GM10847 (cell line): ENCODE data around the gene CACNA1C.

Experiments
- POLR2A ChIP-seq: IDR thresholded peaks from 2 replicates; pipeline ENCODE4 v1.6.1; 2011; ENCODE audit not compliant: insufficient read length; ENCODE audit errors: extremely low read depth

The CACNA1C gene

GRCh38 chr12:2575245-2575644 is 522.5 kb downstream of the CACNA1C start:
- TF ChIP-seq POLR2A: no peak

GRCh38 chr12:2578211-2578610 is 525.4 kb downstream of the CACNA1C start:
- no peak for TF ChIP-seq POLR2A

- no peak for TF ChIP-seq POLR2A
Observed at GRCh38 chr12:2578772-2579171, 526.0 kb downstream of the CACNA1C start.

GRCh38 chr12:2580821-2581220 is 528.0 kb downstream of the CACNA1C start:
- no peak for TF ChIP-seq POLR2A

- TF ChIP-seq POLR2A: no peak
Observed at GRCh38 chr12:2581293-2582045, 528.7 kb downstream of the CACNA1C start.

GRCh38 chr12:2582631-2583030 is 529.8 kb downstream of the CACNA1C start:
- no peak for TF ChIP-seq POLR2A

- no peak for TF ChIP-seq POLR2A
Observed at GRCh38 chr12:2583091-2583497, 530.3 kb downstream of the CACNA1C start.

GRCh38 chr12:2583642-2584401 is 531.0 kb downstream of the CACNA1C start:
- TF ChIP-seq POLR2A: no peak

GRCh38 chr12:2586156-2587038 is 533.6 kb downstream of the CACNA1C start:
- no peak for TF ChIP-seq POLR2A

GRCh38 chr12:2588345-2588744 is 535.6 kb downstream of the CACNA1C start:
- TF ChIP-seq POLR2A: no peak

GRCh38 chr12:2589381-2589780 is 536.6 kb downstream of the CACNA1C start:
- TF ChIP-seq POLR2A: no peak

- TF ChIP-seq POLR2A: no peak
Observed at GRCh38 chr12:2593045-2593444, 540.3 kb downstream of the CACNA1C start.

- no peak for TF ChIP-seq POLR2A
Observed at GRCh38 chr12:2596441-2596840, 543.7 kb downstream of the CACNA1C start.

- no peak for TF ChIP-seq POLR2A
Observed at GRCh38 chr12:2605301-2605700, 552.5 kb downstream of the CACNA1C start.

- TF ChIP-seq POLR2A: no peak
Observed at GRCh38 chr12:2606186-2606910, 553.6 kb downstream of the CACNA1C start.
